HG03575 (cell line): Measurements from ENCODE around the gene WDFY3.
"Not testable (repeated sequence)": the region's sequence is repeated elsewhere in the genome, so short reads cannot be mapped to it uniquely, and the experiment has no call there.

Source experiments
- ATAC-seq: cut with Tn5 transposase; IDR thresholded peaks from one replicate; pipeline ENCODE4 v1.9.1; 2021; ENCODE audit not compliant: unreplicated experiment, insufficient number of reproducible peaks, low FRiP score; ENCODE audit errors: extremely low read depth

The WDFY3 gene

DNA sequence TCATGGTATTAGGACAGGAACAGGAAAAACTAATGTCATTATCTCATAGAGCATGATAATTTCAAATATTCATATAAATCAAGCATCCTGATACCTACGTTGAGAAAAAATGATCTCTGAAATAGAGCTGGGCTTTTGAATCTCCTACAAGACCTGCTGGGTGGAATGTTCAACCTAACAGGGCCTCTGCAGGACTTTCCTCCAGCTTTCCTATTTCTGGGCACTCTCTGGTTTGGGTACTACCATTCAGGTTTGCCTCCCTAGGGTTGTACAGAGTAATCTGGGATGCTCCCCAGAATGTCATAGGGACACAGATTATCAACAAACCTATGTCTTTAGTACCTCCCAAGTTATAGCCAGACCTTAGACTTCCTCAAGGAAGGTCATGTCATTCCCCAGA, 274.7 kb downstream of the WDFY3 start:
- no peak for ATAC-seq

DNA sequence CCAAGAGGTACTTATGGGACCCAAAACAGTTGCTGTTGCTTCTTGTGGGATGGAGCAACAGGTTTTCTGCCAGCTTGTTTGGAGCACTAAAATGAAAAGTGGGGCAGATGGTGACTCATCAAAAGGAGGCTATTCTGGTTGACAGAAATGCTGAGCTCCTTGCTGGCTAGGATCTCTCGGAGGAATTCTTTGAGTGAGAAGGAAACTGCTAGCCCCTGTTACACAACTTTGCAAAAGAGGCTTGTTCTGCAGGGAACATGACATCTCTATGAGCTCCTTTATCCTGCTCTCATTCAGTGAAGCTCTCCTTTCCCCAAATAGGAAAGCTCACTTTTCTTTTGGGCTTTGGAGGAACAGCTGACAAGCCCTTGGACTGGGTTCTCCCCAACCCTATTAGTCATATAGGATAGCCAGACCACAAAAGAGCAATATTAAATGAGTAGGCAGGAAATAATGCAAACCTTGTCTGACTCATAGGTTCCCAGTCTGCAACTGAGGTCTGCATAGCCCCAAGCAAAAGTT, 275.3 kb downstream of the WDFY3 start:
- ATAC-seq: no peak

DNA sequence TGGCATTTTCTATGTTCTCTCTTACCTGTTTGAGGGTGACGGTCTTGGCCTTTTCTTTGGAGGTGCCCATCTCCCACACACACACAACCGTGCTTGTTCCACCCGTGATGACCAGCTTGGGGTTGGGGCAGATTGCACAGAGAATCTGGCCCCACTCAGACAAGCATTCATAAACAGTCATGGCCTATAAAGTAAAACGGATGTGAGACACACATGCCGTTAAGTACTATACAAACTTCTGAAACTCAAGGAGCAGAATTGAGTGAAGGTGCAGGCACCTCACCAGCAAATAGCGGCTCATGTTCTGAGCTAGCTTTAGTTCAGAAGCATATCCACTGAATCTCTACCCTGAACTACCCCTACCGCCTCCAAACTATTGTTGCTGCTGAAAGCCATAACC, 276.0 kb downstream of the WDFY3 start:
- ATAC-seq: no peak

DNA sequence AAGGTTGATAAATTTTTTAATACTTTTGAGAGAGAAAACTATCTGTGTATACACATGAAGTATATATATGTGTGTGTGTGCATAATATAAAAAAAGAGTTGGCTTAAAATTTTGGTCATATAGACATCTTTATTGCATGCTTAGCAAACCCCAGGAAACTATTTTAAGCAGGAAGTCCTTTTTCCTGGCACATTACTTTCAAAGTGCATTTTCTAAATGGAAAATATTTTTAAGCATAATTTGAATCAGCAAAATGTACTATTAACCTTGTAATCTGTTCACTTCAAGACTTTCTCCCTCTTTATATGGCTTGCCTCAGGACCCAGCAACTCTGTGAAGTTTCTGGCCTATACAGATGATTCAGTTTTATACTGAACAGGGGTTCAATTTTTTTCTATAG, 277.3 kb downstream of the WDFY3 start:
- no peak for ATAC-seq

DNA sequence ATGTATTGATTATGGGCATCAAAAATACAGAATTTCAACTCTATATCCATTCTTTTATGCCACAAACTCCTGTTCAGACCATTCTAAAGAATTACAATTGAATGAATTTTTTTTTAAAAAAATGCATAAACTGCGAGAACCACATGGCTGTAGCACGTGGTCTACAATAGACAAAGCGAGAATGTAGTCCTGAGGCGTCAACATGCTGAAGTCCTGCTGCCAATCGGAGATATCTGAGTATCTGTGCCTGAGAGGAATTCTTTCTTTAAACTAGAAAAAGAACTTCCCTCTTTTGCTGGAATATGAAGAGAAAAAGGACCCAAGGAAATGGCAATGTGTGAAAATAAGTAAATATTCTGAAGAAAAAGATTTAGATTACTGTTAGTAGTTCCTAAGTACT, 277.9 kb downstream of the WDFY3 start:
- ATAC-seq: no peak

DNA sequence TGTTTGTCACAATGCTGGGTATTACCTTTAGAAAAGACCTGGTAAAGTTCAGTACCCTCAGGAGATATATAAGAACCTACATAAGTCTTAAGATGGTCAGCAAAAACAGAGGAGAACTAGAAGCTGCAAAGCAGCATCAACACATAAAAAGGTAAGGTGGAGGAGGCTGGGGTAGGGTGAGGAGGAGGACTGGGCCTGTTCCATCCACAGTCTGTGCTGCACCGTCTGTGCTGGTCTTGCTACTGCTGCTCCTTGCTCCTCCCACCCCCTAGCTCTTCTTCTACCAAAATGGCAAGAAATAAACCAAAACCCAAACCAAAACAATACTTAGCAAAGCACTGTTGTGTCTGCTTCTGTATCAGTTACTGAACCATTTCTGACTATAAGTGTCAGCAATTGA, 281.4 kb downstream of the WDFY3 start:
- ATAC-seq: no peak

DNA sequence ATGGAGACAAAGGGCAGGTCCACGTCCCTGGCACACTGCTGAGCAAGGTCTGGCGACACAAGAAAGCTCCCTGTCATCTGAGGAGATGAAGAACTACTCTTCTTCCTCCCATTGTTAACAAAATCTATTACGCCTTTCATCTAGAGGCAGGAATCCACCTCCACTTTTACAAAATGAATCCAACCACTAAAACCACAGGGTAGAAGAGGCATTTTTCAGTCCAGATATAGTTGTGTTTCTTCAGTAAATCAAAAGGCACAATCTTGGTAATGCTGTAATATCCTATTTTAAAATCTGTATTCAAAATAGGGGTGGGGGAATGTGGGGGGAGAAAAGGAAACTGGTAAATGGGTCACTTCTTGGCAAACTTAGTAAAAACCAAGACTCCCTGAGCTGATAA, 282.1 kb downstream of the WDFY3 start:
- ATAC-seq: no peak

DNA sequence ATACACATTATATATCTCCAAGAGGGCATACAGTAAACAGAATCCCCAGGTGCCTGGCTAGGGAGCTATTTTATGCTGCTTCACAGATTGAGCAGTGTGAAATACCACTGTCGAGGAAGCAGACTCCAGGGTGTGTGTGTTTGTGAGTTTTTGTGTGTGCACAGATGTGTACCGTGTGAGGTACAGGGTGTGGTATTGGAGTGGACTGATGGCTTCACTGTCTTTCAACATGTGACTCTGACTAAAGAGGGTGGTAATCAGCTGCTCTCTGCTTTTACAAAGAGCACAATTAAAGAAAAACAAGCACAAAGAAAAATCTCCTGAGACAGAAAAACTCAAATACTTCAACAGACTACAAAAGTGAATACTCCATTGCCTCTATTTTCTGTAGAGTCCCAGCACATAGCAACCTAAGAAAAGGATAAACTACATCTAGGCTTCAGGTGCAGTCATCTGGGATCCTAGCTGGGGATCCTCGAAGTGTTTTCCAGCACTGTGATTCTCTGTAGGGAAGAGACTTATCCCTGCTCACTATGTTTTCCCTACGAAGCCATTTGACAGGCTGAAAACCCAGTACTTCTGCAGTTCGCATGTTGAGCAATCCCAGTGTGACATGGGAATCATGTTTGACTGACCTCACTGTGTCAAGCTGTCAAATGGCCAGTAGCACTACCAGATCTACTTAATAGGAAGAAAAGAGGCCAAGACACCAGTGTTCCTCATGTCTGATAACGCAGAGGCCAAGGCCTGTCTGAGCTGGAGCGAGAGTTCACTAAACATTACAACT, 283.2 kb downstream of the WDFY3 start:
- ATAC-seq: no peak

DNA sequence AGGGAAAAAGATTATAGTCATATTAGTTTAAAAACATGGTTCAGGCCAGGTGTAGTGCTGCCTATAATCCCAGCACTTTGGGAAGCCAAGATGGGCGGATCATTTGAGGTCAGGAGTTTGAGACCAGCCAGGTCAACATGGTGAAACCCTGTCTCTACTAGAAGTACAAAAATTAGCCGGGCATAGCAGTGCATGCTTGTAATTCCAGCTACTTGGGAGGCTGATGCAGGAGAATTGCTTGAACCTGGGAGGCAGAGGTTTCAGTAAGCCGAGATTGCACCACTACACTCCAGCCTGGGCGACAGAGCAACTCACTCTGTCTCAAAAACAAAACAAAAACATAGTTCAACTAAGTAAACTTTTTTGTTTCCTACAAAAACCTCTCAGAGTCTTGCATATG, 283.8 kb downstream of the WDFY3 start:
- ATAC-seq: not testable (repeated sequence)

DNA sequence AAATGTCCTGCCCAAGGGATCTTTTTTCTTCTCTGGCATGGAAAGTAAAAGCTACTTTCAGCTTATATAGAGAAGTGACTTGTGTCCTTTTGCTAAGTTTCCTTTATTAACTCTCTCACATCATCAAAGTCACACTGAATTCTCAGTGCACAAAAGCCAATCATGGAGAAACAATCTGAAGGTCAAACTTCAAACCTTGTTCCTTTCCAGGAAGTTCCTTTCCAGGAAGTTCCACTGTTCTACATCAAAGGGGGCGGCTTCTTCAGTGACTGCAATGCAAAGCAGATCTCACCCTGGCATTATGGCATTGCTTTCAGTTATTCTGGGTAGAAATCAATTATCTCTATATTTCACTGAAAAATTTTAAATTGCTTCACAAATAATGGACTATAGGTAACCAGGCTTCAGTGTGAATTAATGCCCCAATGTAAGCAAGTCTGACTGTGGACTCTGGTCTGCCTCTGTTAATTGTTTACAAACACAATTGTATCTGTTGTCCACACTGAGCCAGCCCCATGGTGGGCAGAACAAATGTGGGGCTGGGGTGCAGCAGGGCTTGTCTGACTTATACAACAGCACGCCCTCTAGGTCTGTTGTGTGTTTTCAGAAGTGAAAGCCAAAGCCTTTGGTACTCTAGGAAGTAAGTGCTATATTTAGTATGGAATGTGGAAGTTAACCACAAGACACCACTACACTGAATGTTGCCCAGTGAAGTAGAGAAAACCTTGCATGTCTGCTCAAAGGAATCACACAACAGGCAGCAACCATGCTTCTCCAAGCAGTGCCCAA, 284.8 kb downstream of the WDFY3 start:
- no peak for ATAC-seq

DNA sequence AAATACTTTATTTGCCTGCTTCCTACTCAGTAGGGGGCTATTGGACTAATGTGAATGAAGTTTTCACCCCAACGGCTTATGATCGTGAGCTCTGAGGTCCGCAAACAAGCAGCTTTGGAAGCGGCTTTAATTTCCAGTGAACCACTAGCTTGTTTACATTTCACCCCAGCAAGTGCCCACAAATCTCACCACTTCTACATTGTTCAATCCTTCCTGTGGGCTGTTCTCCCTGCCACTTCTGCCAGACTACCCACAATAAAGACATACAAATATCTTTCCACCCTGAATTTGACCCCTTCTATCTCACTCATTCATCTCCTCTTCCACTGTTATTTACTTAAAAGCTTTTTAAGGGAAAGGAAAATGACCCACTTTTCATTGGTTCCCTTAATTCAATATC, 285.5 kb downstream of the WDFY3 start:
- ATAC-seq: no peak

DNA sequence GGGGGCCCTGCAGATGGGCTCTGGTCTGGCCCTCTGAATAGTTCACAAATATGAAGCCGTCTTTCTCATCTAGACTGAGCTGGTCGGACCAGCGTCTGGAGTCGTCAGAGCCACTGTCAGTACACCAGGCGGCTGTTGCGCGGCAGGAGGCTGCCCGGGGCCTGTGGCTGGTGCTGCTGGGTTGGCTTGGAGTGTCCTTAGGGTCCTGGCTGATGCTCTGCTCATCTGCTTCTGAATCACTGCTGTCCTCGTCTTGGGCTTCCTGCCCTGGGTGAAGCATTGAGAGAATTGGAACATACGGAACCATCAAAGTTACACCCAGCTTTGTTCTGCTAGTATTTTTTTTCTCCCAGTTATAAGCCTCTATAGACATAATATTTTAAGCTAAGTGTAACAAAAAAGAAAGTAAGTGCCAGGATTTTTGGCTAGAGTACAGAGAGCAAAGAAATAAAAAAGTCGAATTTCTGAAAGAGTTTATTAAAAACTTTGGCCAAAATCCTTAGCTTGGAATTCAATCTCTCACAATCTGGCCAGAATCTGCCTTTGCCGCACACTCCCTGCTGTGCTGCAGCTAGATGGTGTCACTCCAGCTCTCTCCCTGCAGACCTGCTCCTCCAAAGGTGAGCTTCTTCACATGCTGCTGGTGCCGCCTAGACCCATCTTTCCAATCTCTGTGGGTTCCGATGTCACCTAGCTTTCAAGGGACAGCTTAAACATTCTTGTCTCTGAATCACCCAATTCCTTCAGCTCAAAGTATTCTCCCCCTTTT, 287.3 kb downstream of the WDFY3 start:
- ATAC-seq: no peak

DNA sequence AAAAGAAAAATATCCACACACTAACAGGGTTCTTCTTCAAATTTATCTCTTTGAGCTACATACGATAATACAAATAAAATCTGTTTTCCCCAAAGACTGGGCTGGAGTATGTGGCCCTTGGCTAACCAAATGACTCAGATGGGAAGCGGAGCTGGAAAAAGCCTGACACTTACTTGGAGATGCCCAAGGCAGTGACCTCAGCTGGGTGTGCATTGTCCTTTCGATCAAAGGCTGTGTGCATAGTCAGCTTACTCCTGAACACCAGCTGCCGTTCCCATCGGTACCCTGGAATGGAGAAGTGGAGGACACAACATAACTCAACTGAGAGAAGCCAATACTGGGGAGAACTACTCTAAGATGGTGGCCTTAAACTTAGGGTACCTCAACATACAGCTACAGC, 288.5 kb downstream of the WDFY3 start:
- ATAC-seq: no peak

DNA sequence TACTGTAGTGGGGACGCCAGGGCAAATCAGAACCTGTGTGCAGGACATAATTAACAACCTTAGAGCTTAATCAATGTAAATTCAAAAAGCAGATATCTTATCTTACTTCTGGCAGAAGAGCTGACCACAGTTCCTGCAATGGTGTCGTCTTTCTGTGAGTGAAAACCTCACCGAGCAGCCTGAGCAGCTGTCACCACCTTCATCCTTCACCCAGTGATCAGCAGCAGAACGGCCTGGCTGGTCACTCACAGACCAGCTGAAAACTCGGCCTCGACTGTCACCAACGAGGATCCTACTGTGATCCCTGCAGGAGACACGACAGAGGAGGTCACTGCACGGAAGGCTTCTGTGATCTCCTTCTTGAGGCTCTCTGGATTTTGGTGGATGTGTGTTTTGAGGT, 289.4 kb downstream of the WDFY3 start:
- no peak for ATAC-seq

DNA sequence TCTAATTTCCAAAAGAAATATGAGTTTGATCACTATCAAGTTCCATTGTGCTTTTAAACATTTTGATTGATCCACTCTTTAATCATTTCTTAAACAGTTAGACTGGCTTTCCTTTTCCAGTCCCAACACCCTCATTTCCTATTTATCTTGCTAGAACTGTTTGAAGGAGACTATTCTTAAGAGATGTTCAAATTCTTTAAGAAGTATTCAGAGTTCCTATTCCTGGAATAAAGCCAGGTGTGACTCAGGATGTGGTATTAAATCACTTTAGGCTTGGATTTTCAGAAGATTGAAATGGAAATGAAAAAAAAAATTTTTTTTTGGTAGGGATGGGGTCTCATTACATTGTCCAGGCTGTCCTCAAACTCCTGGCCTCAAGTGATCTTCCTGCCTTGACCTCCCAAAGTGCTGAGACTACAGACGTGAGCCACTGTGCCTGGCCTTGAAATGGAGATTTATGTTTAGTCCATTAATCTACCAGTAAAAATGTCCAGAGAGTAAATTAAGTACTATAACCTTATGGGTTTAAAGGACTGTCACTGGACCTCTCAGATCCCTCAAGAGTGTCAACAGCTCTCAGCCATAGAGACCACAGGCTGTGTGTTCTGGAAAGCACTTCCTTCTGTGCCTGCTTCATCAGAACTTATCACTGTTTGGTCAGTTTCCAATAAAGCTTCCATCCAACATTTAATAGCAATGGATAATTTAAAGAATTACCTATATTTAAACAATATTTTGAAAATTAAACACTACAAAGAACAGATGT, 292.8 kb downstream of the WDFY3 start:
- no peak for ATAC-seq

DNA sequence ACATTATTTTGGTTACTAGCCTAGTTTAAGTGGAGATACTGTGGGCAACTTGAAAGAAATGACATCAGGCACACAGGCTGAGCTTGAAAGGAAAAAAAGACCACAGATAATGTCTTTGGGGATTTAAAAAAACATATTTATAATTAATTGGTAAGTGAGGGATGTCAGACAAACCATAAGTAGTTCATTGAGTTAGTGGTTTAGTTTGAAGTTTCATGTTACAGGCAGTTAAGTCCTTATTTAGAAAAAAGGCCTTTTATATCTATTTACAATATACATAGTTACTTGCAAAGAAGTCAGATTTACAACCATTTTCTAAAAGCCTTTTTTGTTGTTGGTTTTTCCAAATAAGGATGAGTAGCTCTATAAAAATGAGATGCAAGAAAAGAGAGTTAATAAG, 294.3 kb downstream of the WDFY3 start:
- ATAC-seq: no peak

DNA sequence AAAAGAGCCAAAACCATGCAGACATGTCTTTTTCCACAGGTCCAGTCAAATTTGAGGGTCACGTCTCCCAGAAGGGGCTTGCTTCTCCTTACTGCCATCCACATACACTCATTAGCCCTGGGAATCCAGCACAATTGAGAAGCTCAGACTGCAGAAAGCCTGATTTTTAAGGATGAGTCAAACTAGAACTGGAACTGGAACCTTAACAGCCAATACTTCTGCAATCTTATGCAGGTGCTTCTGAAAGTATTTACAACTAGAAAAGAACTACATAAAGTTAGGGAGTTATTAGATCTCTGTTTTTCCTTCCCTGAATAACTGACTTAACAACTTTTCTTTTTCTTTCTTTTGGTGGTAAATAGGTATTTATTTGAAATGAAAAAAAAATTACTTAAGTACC, 297.3 kb downstream of the WDFY3 start:
- no peak for ATAC-seq

DNA sequence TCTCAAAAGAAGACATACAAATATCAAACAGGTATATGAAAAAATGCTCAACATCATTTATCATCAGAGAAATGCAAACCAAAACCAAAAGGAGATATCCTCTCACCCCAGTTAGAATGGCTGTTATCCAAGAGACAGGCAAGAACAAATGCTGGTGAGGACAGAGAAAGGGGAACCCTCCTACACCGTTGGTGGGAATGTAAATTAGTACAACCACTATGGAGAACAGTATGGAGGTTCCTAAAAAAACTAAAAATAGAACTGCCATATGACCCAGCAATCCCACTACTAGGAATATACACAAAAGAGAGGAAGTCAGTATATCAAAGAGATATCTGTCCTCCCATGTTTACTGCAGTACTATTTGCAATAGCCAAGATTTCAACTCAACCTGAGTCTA, 300.1 kb downstream of the WDFY3 start:
- ATAC-seq: no peak

DNA sequence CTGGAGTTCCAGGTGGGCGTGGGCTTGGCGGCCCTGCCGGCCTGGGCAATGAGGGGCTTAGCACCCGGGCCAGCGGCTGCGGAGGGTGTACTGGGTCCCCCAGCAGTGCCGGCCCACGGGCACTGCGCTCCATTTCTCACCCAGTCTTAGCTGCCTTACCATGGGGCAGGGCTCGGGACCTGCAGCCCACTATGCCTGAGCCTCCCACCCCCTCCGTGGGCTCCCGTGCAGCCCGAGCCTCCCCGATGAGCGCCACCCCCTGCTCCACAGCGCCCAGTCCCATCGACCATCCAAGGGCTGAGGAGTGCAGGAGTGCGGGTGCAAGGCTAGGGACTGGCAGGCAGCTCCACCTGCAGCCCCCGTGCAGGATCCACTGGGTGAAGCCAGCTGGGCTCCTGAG, 301.7 kb downstream of the WDFY3 start:
- ATAC-seq: not testable (repeated sequence)
